ENCODE results near the gene FER. TPM values are rescaled to one million over a fixed set of nuclear protein-coding genes. Genes with fewer than 3 reads are reported as not detected.

The FER gene
- total and polyA plus RNA-seq, 9 of the 15 experiments (the other 6 are each of a cell fraction or from before 2014, with no cell fraction given): 6.7 to 18.2 (median 8.9) TPM

- TF ChIP-seq TBL1XR1 (IDR thresholded peaks at IDR 0.05; ENCODE audit: low read length in 2 of 2) (no peak), FOXA3 (CRISPR knock-in tag; conservative IDR thresholded peaks at IDR 0.05 in 1 of 2, IDR thresholded peaks at IDR 0.05 in 1 of 2) (no peak; a peak in 1 of 4 replicates), ZNF717 (CRISPR knock-in tag; IDR thresholded peaks at IDR 0.05) (no peak), HEY1 (CRISPR knock-in tag; IDR thresholded peaks at IDR 0.05; ENCODE audit: borderline replicate concordance) (no peak), U2AF2 (optimal IDR thresholded peaks at IDR 0.05; ENCODE audit: low read depth, low read length) (no peak), PRPF4 (IDR thresholded peaks at IDR 0.05; ENCODE audit: insufficient read depth, low read depth, low read length, poor library complexity, severe bottlenecking) (peak; percentile 71), ID3 (CRISPR knock-in tag; IDR thresholded peaks at IDR 0.05) (no peak), ID3 (tag; IDR thresholded peaks at IDR 0.05) (no peak), DPF2 (IDR thresholded peaks at IDR 0.05) (peak; percentile 46), ATF1 (CRISPR knock-in tag; IDR thresholded peaks at IDR 0.05) (no peak), ATF1 (tag; IDR thresholded peaks at IDR 0.05) (peak; percentile 86), ZBED1 (IDR thresholded peaks at IDR 0.05) (no peak), TFE3 (CRISPR knock-in tag; IDR thresholded peaks at IDR 0.05) (no peak), ZC3H8 (IDR thresholded peaks at IDR 0.05) (0 out of 2 replicates have a peak, but pooled peaks have one; percentile 81), FOXK1 (CRISPR knock-in tag; IDR thresholded peaks at IDR 0.05; ENCODE audit: borderline replicate concordance) (0 out of 2 replicates have a peak, but pooled peaks have one; percentile 39), NCOR1 (IDR thresholded peaks at IDR 0.05) (peak; percentile 47), SMC3 (conservative IDR thresholded peaks at IDR 0.05; ENCODE audit: insufficient read depth, low read depth, low read length) (0 out of 2 replicates have a peak, but pooled peaks have one; percentile 7), POLR3G (IDR thresholded peaks at IDR 0.05; ENCODE audit: extremely low read depth, insufficient read length, insufficient replicate concordance) (no peak), ZNF77 (CRISPR knock-in tag; IDR thresholded peaks at IDR 0.05) (no peak), XRCC5 (IDR thresholded peaks at IDR 0.05; ENCODE audit: low read depth, low read length) (peak; percentile 83), ZSCAN32 (CRISPR knock-in tag; IDR thresholded peaks at IDR 0.05) (no peak), STAT5A (IDR thresholded peaks at IDR 0.05; ENCODE audit: borderline replicate concordance, low read length) (no peak), ZFP1 (CRISPR knock-in tag; IDR thresholded peaks at IDR 0.05) (no peak), NFIC (IDR thresholded peaks at IDR 0.05) (peak; percentile 82), E2F3 (CRISPR knock-in tag; IDR thresholded peaks at IDR 0.05) (no peak), GATA2 (CRISPR knock-in tag; IDR thresholded peaks at IDR 0.05) (no peak), HMGN3 (IDR thresholded peaks at IDR 0.05; ENCODE audit: borderline replicate concordance, extremely low read depth, insufficient read length, low read depth, low read length) (peak; percentile 82), SIN3A (IDR thresholded peaks at IDR 0.05; ENCODE audit: borderline replicate concordance in 2 of 2, control insufficient read depth in 1 of 2, low read depth in 2 of 2, low read length in 2 of 2) (peak; percentile 21 to 39; a peak in 2 of 4 replicates), RBM15 (IDR thresholded peaks at IDR 0.05; ENCODE audit: insufficient read depth, low read length) (no peak)
Observed at GRCh38 chr5:108727651-108728565, 19.8 kb upstream of the FER start (continued).
